ENCODE results near the gene KRTAP5-8.

DNA sequence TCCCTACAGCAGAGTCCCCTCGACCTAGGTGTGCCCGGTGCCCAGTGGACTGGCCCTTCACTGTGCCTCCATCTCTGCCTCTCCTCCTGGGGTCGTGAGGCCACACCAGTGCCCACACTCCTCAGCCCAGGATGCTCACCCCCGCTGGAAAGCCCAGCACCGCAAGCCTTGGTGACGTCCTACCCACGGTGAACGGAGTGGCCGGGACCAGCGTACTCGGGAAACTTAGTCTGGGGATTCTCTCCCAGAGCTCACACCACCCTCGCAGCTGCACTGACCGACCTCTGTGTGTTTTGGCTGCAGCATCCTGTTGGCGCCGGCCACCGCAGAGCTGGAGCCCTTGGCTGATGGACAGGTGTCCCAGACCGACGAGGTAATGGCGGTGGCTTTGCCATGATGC, 46.3 kb upstream of the KRTAP5-8 start:
- TF ChIP-seq, protein P1, sequence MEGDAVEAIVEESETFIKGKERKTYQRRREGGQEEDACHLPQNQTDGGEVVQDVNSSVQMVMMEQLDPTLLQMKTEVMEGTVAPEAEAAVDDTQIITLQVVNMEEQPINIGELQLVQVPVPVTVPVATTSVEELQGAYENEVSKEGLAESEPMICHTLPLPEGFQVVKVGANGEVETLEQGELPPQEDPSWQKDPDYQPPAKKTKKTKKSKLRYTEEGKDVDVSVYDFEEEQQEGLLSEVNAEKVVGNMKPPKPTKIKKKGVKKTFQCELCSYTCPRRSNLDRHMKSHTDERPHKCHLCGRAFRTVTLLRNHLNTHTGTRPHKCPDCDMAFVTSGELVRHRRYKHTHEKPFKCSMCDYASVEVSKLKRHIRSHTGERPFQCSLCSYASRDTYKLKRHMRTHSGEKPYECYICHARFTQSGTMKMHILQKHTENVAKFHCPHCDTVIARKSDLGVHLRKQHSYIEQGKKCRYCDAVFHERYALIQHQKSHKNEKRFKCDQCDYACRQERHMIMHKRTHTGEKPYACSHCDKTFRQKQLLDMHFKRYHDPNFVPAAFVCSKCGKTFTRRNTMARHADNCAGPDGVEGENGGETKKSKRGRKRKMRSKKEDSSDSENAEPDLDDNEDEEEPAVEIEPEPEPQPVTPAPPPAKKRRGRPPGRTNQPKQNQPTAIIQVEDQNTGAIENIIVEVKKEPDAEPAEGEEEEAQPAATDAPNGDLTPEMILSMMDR (IDR thresholded peaks at IDR 0.05) = no peak
- TF ChIP-seq EZH2phosphoT487 (IDR thresholded peaks at IDR 0.05) = no peak
